Tibial nerve (tissue), 4 donors: Measurements from ENCODE around the gene SPESP1.

Experiments
- EP300 ChIP-seq, 2 donors: sonication (generic); formaldehyde crosslinking; IDR thresholded peaks; one replicate each; pipeline ENCODE4 v1.6.1; 2017; ENCODE audit warnings: antibody characterized with exemption in 2 of 2, mild to moderate bottlenecking in 1 of 2
- POLR2A ChIP-seq, 2 donors: fragments of 450-650 bp; IDR thresholded peaks; one replicate each; pipeline ENCODE4 v1.6.1; 2017; ENCODE audit warnings: antibody characterized with exemption in 2 of 2, mild to moderate bottlenecking in 2 of 2, moderate library complexity in 2 of 2
- TF ChIP-seq, protein P1 (sequence below), 5 experiments: fragments of 200-600 bp in 3 of 5; fragments of 450-650 bp in 2 of 5; sonication (generic) in 3 of 5; IDR thresholded peaks; one replicate each; pipeline ENCODE4 v1.5.1; 2016 to 2019; ENCODE audit warnings: antibody characterized with exemption in 5 of 5, mild to moderate bottlenecking in 3 of 5, moderate library complexity in 2 of 5

GRCh38 chr15:68939501-68939900 is 9.2 kb downstream of the SPESP1 start:
- TF ChIP-seq, protein P1, sequence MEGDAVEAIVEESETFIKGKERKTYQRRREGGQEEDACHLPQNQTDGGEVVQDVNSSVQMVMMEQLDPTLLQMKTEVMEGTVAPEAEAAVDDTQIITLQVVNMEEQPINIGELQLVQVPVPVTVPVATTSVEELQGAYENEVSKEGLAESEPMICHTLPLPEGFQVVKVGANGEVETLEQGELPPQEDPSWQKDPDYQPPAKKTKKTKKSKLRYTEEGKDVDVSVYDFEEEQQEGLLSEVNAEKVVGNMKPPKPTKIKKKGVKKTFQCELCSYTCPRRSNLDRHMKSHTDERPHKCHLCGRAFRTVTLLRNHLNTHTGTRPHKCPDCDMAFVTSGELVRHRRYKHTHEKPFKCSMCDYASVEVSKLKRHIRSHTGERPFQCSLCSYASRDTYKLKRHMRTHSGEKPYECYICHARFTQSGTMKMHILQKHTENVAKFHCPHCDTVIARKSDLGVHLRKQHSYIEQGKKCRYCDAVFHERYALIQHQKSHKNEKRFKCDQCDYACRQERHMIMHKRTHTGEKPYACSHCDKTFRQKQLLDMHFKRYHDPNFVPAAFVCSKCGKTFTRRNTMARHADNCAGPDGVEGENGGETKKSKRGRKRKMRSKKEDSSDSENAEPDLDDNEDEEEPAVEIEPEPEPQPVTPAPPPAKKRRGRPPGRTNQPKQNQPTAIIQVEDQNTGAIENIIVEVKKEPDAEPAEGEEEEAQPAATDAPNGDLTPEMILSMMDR (IDR thresholded peaks at IDR 0.05): no peak
- TF ChIP-seq EP300 (IDR thresholded peaks at IDR 0.05): no peak
- TF ChIP-seq POLR2A (IDR thresholded peaks at IDR 0.05): no peak
